Measurements from ENCODE around the gene TEX10.
A peak's percentile ranks its signal among the peaks of the same experiment; 100 is the strongest.

DNA sequence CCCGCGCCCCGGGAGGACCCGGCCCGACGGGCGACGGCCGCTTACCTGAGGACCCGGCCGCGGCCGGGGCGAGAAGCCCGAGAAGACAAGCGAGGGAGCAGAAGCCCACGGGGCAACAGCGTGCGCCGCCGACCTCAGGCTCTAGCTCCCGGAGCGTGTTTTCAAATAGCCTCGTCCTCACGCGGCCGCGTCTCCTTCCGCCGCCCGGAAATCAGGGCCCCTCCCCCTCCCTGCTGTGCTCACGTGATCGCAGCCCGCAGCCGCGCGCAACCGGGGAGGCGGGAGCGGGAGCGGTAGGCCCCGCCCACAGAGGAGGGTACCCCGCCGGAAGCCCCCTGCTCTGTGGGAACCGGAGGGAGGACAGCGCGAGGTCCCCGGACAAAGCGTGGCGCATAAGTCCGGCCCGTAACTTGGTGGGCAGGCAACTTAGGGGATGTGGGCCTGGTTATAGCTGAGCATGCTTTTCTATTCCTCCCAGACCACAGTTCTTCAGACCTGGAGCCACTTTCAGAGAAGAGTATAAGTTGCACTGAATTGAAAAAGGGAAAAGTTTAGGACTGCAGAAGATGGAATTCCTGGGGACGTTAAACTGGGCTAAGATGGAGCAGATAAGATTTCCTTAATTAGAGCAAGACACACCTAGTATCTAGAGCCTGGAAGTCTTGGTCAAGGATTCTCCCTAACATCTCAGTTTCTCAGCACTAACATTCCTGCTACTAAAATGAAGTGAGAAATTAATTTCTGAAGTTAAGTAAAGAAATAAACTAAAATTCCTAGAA is at the start of gene TEX10:
- TF ChIP-seq, protein P1, sequence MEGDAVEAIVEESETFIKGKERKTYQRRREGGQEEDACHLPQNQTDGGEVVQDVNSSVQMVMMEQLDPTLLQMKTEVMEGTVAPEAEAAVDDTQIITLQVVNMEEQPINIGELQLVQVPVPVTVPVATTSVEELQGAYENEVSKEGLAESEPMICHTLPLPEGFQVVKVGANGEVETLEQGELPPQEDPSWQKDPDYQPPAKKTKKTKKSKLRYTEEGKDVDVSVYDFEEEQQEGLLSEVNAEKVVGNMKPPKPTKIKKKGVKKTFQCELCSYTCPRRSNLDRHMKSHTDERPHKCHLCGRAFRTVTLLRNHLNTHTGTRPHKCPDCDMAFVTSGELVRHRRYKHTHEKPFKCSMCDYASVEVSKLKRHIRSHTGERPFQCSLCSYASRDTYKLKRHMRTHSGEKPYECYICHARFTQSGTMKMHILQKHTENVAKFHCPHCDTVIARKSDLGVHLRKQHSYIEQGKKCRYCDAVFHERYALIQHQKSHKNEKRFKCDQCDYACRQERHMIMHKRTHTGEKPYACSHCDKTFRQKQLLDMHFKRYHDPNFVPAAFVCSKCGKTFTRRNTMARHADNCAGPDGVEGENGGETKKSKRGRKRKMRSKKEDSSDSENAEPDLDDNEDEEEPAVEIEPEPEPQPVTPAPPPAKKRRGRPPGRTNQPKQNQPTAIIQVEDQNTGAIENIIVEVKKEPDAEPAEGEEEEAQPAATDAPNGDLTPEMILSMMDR (IDR thresholded peaks at IDR 0.05): no peak
- TF ChIP-seq SIN3A (IDR thresholded peaks at IDR 0.05; ENCODE audit: borderline replicate concordance, insufficient read depth, low read depth, low read length) (peak; percentile 65; the same call in 1 of the 2 replicates), POLR2AphosphoS5 (IDR thresholded peaks at IDR 0.05; ENCODE audit: low read depth, low read length) (peak; percentile 58; the same call in 1 of the 2 replicates)
- TF ChIP-seq, protein P2, sequence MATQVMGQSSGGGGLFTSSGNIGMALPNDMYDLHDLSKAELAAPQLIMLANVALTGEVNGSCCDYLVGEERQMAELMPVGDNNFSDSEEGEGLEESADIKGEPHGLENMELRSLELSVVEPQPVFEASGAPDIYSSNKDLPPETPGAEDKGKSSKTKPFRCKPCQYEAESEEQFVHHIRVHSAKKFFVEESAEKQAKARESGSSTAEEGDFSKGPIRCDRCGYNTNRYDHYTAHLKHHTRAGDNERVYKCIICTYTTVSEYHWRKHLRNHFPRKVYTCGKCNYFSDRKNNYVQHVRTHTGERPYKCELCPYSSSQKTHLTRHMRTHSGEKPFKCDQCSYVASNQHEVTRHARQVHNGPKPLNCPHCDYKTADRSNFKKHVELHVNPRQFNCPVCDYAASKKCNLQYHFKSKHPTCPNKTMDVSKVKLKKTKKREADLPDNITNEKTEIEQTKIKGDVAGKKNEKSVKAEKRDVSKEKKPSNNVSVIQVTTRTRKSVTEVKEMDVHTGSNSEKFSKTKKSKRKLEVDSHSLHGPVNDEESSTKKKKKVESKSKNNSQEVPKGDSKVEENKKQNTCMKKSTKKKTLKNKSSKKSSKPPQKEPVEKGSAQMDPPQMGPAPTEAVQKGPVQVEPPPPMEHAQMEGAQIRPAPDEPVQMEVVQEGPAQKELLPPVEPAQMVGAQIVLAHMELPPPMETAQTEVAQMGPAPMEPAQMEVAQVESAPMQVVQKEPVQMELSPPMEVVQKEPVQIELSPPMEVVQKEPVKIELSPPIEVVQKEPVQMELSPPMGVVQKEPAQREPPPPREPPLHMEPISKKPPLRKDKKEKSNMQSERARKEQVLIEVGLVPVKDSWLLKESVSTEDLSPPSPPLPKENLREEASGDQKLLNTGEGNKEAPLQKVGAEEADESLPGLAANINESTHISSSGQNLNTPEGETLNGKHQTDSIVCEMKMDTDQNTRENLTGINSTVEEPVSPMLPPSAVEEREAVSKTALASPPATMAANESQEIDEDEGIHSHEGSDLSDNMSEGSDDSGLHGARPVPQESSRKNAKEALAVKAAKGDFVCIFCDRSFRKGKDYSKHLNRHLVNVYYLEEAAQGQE (IDR thresholded peaks at IDR 0.05; ENCODE audit: insufficient read depth in 1 of 2, low read depth in 2 of 2, low read length in 1 of 2): no peak

Measured in Panc1 (cell line).